Lung (tissue), 12 donors: Measurements from ENCODE around the gene CXCL14. TPM values are rescaled to one million over a fixed set of nuclear protein-coding genes. Genes with fewer than 3 reads are reported as not detected.

Experiments used
- ATAC-seq: fragments of 200-7000 bp; cut with Tn5 transposase; one replicate; pipeline ENCODE4 v1.9.1; 2020; ENCODE audit warnings: moderate number of reproducible peaks; ENCODE audit not compliant: insufficient read depth, low FRiP score
- DNase-seq, 3 donors: peaks; one replicate each; pipeline ENCODE4 v3.0.0-alpha.2; 2013 to 2017
- H3K27ac ChIP-seq, 2 donors: one replicate each; pipeline ENCODE4 v1.5.1; 2013; ENCODE audit warnings: mild to moderate bottlenecking in 2 of 2, moderate library complexity in 2 of 2, control low read depth in 1 of 2, inconsistent platforms in 1 of 2, low read depth in 1 of 2, low read length in 1 of 2
- H3K27me3 ChIP-seq, 3 donors: one replicate each; pipeline ENCODE4 v1.5.1; 2013; ENCODE audit warnings: low read length in 2 of 3; ENCODE audit not compliant: control insufficient read depth in 3 of 3, insufficient read depth in 3 of 3
- H3K36me3 ChIP-seq, 4 donors: one replicate each; pipeline ENCODE4 v1.5.1; 2013; ENCODE audit warnings: low read length in 4 of 4, mild to moderate bottlenecking in 1 of 4, moderate library complexity in 1 of 4; ENCODE audit not compliant: control insufficient read depth in 4 of 4, insufficient read depth in 4 of 4
- H3K4me1 ChIP-seq, 5 donors: one replicate each; pipeline ENCODE4 v1.5.1; 2013; ENCODE audit warnings: low read length in 5 of 5, mild to moderate bottlenecking in 2 of 5, moderate library complexity in 1 of 5; ENCODE audit not compliant: control insufficient read depth in 5 of 5, insufficient read depth in 5 of 5
- H3K4me3 ChIP-seq: one replicate; pipeline ENCODE4 v1.5.1; 2013; ENCODE audit warnings: mild to moderate bottlenecking, control low read depth, moderate library complexity
- H3K9ac ChIP-seq, 2 donors: one replicate each; pipeline ENCODE4 v1.5.1; 2013; ENCODE audit warnings: low read length in 2 of 2, control low read depth in 1 of 2; ENCODE audit not compliant: insufficient read depth in 1 of 2
- H3K9me3 ChIP-seq, 4 donors: one replicate each; pipeline ENCODE4 v1.5.1; 2013; ENCODE audit warnings: low read length in 3 of 4, mild to moderate bottlenecking in 1 of 4, moderate library complexity in 1 of 4; ENCODE audit not compliant: control insufficient read depth in 4 of 4, insufficient read depth in 3 of 4
- CTCF ChIP-seq: IDR thresholded peaks from 2 replicates; pipeline ENCODE4 v1.5.1; 2012; ENCODE audit warnings: mild to moderate bottlenecking; ENCODE audit errors: control extremely low read depth, extremely low read depth
- WGBS, 2 donors: extraction: QIAGEN DNeasy Blood & Tissue Kit; methylation state at CpG; one replicate each; pipeline ENCODE4 v1.1.7; 2013; 5-methylcytosine and 5-hydroxymethylcytosine counted together
- polyA plus RNA-seq, 2 donors: library from polyadenylated mRNA; stranded (reverse); fragments of 200-250 nt; gene quantifications; one replicate each; pipeline ENCODE4 v1.2.1, GENCODE V29; 2013
- total RNA-seq, 2 donors: library from RNA; depleted of rRNA in 1 of 2; stranded (reverse); fragments of >200 nt in 1 of 2; gene quantifications; one replicate each; pipeline ENCODE4 v1.2.1, GENCODE V29; 2014 to 2021
- donor health status: control.
- donor health status: control.
- donor health status: Bipolar disorder and iron deficiency.
- donor health status: healthy.
- donor health status: DM: yes; HTN: yes; CAD: no.

CXCL14 gene
- total and polyA plus RNA-seq, 4 donors = 1.6 to 31.4 (median 2.4) TPM

DNA sequence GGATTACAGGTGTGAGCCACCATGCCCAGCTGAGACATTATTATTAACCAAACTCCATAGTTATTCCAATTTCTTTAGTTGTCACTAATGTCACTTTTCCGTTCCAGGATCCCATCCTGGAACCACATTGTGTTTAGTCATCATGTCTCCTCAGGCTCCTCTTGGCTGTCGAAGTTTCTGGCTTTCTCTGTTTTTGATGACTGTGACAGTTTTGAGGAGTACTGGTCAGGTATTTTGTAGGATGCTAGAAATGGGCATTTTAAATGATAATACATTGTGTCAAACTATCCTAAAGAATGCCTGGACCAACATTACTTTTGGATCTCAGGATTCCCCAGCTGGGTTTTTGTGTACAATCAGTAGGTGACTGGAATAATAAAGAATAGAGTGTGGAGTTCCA is 23.3 kb downstream of the CXCL14 start:
- DNase-seq = no peak
- Histone ChIP-seq H3K4me3 (no peak overlapping the region), H3K9me3 (no peaks in the 10 kb centered on the region), H3K9ac (no peak overlapping the region), H3K36me3 (no peaks in the 10 kb centered on the region), H3K27ac (no peak overlapping the region), H3K4me1 (no peaks in the 10 kb centered on the region), H3K27me3 (peaks cover 0 to 7% (median 7%) of the 10 kb centered on the region in 3 donors)
- 87 to 92% methylated on average over 2 of the region's 2 CpGs for WGBS, 2 donors
- TF ChIP-seq CTCF = no peak
- ATAC-seq = no peak

- no peaks in the 10 kb centered on the region for H3K36me3 ChIP-seq
- no peaks in the 10 kb centered on the region for H3K4me1 ChIP-seq
- ATAC-seq (no peak), DNase-seq (peak in 1 of 3 donors; percentile 46)
- no peak overlapping the region for H3K9ac ChIP-seq
- no peaks in the 10 kb centered on the region for H3K9me3 ChIP-seq
- WGBS, 2 donors = 13 to 22% methylated on average over 8 of the region's 8 CpGs
- TF ChIP-seq CTCF = no peak
- H3K27ac ChIP-seq = no peak overlapping the region
- H3K27me3 ChIP-seq = peaks cover 0 to 19% (median 17%) of the 10 kb centered on the region in 3 donors
- H3K4me3 ChIP-seq = no peak overlapping the region
Measured at GRCh38 chr5:135553688-135554462, 24.9 kb downstream of the CXCL14 start.

GRCh38 chr5:135551593-135552447 is 27.0 kb downstream of the CXCL14 start:
- no peak overlapping the region for H3K4me3 ChIP-seq
- peak; percentile 65 for TF ChIP-seq CTCF
- H3K27ac ChIP-seq = no peak overlapping the region
- no peak overlapping the region for H3K9ac ChIP-seq
- no peaks in the 10 kb centered on the region for H3K36me3 ChIP-seq
- DNase-seq (peak; percentile 79 to 87 (median 83)), ATAC-seq (peak; percentile 89)
- H3K27me3 ChIP-seq = peaks cover 0 to 37% (median 33%) of the 10 kb centered on the region in 3 donors
- no peaks in the 10 kb centered on the region for H3K4me1 ChIP-seq
- 37 to 44% methylated on average over 15 of the region's 15 CpGs for WGBS, 2 donors
- H3K9me3 ChIP-seq = peaks cover 0 to 2% (median 0%) of the 10 kb centered on the region in 4 donors
